ENCODE data around the gene ANO1. TPM values are rescaled to one million over a fixed set of nuclear protein-coding genes. Genes with fewer than 3 reads are reported as not detected.

Gene ANO1
- total and polyA plus RNA-seq, 2 of the 8 experiments (the other 6 are each of a cell fraction or from before 2014, with no cell fraction given): 4.7 to 5.0 TPM

- ChIA-PET POLR2A (ENCODE audit: partially characterized antibody) (no interaction called here), CTCF (ENCODE audit: partially characterized antibody) (interaction anchor here (1.3 kb wide), 1 partner anchor 14 kb away, joined by 3 read pairs; no protein-coding TSS in a partner anchor)
- H3K14ac ChIP-seq (ENCODE audit: insufficient read length): no peak overlapping the region
- no peaks in the 10 kb centered on the region for H3K79me2 ChIP-seq (ENCODE audit: control insufficient read depth in 1 of 2, insufficient read depth in 2 of 2, low read length in 2 of 2)
- peaks cover 4 to 18% (median 16%) of the 10 kb centered on the region in 4 experiments for H3K4me1 ChIP-seq (replicated peaks in 1 of 4; ENCODE audit: control insufficient read depth in 3 of 4, insufficient read depth in 4 of 4, low read length in 3 of 4)
- H3K36me3 ChIP-seq (ENCODE audit: control insufficient read depth in 2 of 4, insufficient read depth in 4 of 4, low read length in 3 of 4): no peaks in the 10 kb centered on the region
- H2BK5ac ChIP-seq (ENCODE audit: low read depth, low read length): no peak overlapping the region
- H3K27me3 ChIP-seq (replicated peaks in 1 of 4; ENCODE audit: control insufficient read depth in 3 of 4, extremely low read depth in 1 of 4, insufficient read depth in 3 of 4, low read length in 3 of 4): no peaks in the 10 kb centered on the region; a peak in 1 of 7 replicates
- no peak overlapping the region for H3K4ac ChIP-seq (replicated peaks; ENCODE audit: insufficient read length, low read depth, low read length)
- no peak overlapping the region; the same call in 1 of the 2 replicates for H2BK12ac ChIP-seq (ENCODE audit: low read depth, low read length)
- no peaks in the 10 kb centered on the region for H3K23me2 ChIP-seq (ENCODE audit: low read depth, low read length)
- H2BK120ac ChIP-seq (replicated peaks; ENCODE audit: low read depth, low read length): no peak overlapping the region
- no peak for DNase-seq (ENCODE audit: low read depth in 1 of 2, low spot score in 2 of 2)
- H2BK15ac ChIP-seq (ENCODE audit: low read length): no peak overlapping the region
- no peak overlapping the region for H4K8ac ChIP-seq (ENCODE audit: extremely low read depth, insufficient read depth, low read length)
- no peaks in the 10 kb centered on the region for H4K20me1 ChIP-seq (replicated peaks in 1 of 2; ENCODE audit: control insufficient read depth in 1 of 2, insufficient read depth in 2 of 2, low read length in 2 of 2)
- no peak overlapping the region for H2AK5ac ChIP-seq (ENCODE audit: low read depth, low read length)
- no peak overlapping the region for H3K4me3 ChIP-seq (ENCODE audit: extremely low read depth in 1 of 4, insufficient read depth in 2 of 4, low read depth in 3 of 4, low read length in 4 of 4)
- no peak overlapping the region for H3K9ac ChIP-seq (replicated peaks in 1 of 4; ENCODE audit: extremely low read depth in 1 of 4, low read depth in 3 of 4, low read length in 3 of 4)
- no peak overlapping the region for H4K91ac ChIP-seq (replicated peaks; ENCODE audit: insufficient read length, low read length)
- 94% methylated on average over 13 of the region's 14 CpGs; no CpG with 5 or more reads in 1 of the 2 experiments for WGBS, 2 experiments (ENCODE audit: extremely low coverage in 1 of 2, insufficient coverage in 1 of 2, insufficient read length in 1 of 2, insufficient replicate concordance in 2 of 2, low coverage in 1 of 2, low lambda C conversion rate in 2 of 2, missing lambda C conversion rate in 1 of 2)
- H2BK20ac ChIP-seq (ENCODE audit: low read length): no peak overlapping the region
- no peaks in the 10 kb centered on the region for H3K9me3 ChIP-seq (ENCODE audit: insufficient read depth in 2 of 2, low read depth in 1 of 2, low read length in 1 of 2)
- H3K56ac ChIP-seq (replicated peaks; ENCODE audit: insufficient read length, low read depth, low read length): no peak overlapping the region
- no peak overlapping the region for H3K4me2 ChIP-seq (ENCODE audit: insufficient read depth in 1 of 2, low read depth in 2 of 2, low read length in 2 of 2)
- FAIRE-seq: no peak
- H4K5ac ChIP-seq (ENCODE audit: insufficient read length, low read depth, low read length): no peak overlapping the region
- H3K79me1 ChIP-seq (ENCODE audit: low read depth, low read length): no peaks in the 10 kb centered on the region
- no peak overlapping the region for H3K23ac ChIP-seq (ENCODE audit: insufficient read length)
- no peak overlapping the region; the same call in 1 of the 2 replicates for H3K18ac ChIP-seq (ENCODE audit: extremely low read depth, low read length)
- H2AFZ ChIP-seq (ENCODE audit: low read length): no peak overlapping the region
- no peak overlapping the region for H3K27ac ChIP-seq (ENCODE audit: low read depth, low read length)
- TF ChIP-seq POLR2A (IDR thresholded peaks at IDR 0.05; ENCODE audit: control extremely low read depth in 1 of 2, low read depth in 2 of 2, low read length in 2 of 2) (no peak), RBBP5 (IDR thresholded peaks at IDR 0.05; ENCODE audit: borderline replicate concordance, low read depth, low read length) (no peak), RAD21 (IDR thresholded peaks at IDR 0.05 in 1 of 2, conservative IDR thresholded peaks at IDR 0.05 in 1 of 2; ENCODE audit: low read depth in 2 of 2, low read length in 2 of 2) (no peak), CTCF (IDR thresholded peaks at IDR 0.05; ENCODE audit: control extremely low read depth in 1 of 3, insufficient read depth in 1 of 3, low read depth in 1 of 3, low read length in 3 of 3) (no peak)
Measured at GRCh38 chr11:70130636-70131035, 52.5 kb downstream of the ANO1 start.
